SK-N-SH (cell line): ENCODE results near the gene CCL28.

ENCODE experiments used
- EP300 ChIP-seq, 2 experiments: IDR thresholded peaks; 2 replicates each; pipeline versions ENCODE4 v1.4.0 to v1.6.1; 2012; ENCODE audit warnings: borderline replicate concordance in 1 of 2, low read depth in 1 of 2, low read length in 1 of 2
- RAD21 ChIP-seq: IDR thresholded peaks from 2 replicates; pipeline ENCODE4 v1.6.1; 2012; ENCODE audit warnings: mild to moderate bottlenecking, low read length
- TF ChIP-seq, protein P1 (sequence below): fragments of 200-600 bp; sonication (generic); IDR thresholded peaks from 2 replicates; pipeline ENCODE4 v1.6.1; 2017; ENCODE audit warnings: antibody characterized with exemption, mild to moderate bottlenecking, moderate library complexity
- TF ChIP-seq, protein P2 (sequence below): IDR thresholded peaks from 2 replicates; pipeline ENCODE4 v1.6.1; 2012; ENCODE audit warnings: mild to moderate bottlenecking, low read depth, low read length, moderate library complexity

DNA sequence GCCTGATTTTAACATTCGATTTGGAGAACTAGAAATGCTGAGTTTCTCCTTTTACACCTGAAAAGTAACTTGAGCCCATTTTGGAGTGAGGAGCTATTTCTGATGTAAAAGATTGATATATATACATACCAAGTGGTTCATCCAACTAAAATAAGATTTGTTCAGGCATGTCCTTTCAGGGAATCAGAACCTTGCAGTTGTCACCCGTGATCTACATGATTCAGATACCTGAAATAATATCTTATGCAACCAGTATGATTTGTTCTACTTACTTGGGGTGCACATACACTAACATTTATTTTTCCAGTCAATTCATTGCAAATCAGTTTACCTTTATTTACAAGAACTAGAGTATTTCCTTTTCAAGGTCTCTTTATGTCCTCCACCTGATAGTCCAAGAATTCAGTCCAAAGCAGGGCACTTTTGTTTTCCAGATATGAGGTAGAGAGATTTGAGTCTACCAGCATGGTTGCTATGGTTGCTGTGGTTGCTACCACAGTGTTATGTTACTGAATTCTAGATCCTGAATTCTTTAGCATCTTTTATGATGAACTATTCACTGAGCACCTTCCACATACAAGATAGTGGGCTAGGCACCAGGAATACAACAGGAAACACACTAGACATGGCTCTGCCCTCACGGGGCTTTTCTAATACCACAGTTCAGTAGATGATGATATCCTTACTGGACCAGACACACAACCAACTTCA is 49.3 kb downstream of the CCL28 start:
- TF ChIP-seq, protein P1, sequence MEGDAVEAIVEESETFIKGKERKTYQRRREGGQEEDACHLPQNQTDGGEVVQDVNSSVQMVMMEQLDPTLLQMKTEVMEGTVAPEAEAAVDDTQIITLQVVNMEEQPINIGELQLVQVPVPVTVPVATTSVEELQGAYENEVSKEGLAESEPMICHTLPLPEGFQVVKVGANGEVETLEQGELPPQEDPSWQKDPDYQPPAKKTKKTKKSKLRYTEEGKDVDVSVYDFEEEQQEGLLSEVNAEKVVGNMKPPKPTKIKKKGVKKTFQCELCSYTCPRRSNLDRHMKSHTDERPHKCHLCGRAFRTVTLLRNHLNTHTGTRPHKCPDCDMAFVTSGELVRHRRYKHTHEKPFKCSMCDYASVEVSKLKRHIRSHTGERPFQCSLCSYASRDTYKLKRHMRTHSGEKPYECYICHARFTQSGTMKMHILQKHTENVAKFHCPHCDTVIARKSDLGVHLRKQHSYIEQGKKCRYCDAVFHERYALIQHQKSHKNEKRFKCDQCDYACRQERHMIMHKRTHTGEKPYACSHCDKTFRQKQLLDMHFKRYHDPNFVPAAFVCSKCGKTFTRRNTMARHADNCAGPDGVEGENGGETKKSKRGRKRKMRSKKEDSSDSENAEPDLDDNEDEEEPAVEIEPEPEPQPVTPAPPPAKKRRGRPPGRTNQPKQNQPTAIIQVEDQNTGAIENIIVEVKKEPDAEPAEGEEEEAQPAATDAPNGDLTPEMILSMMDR: no peak
- no peak for TF ChIP-seq EP300 (IDR thresholded peaks at IDR 0.05; ENCODE audit: borderline replicate concordance in 1 of 2, low read depth in 1 of 2, low read length in 1 of 2)
- TF ChIP-seq, protein P2, sequence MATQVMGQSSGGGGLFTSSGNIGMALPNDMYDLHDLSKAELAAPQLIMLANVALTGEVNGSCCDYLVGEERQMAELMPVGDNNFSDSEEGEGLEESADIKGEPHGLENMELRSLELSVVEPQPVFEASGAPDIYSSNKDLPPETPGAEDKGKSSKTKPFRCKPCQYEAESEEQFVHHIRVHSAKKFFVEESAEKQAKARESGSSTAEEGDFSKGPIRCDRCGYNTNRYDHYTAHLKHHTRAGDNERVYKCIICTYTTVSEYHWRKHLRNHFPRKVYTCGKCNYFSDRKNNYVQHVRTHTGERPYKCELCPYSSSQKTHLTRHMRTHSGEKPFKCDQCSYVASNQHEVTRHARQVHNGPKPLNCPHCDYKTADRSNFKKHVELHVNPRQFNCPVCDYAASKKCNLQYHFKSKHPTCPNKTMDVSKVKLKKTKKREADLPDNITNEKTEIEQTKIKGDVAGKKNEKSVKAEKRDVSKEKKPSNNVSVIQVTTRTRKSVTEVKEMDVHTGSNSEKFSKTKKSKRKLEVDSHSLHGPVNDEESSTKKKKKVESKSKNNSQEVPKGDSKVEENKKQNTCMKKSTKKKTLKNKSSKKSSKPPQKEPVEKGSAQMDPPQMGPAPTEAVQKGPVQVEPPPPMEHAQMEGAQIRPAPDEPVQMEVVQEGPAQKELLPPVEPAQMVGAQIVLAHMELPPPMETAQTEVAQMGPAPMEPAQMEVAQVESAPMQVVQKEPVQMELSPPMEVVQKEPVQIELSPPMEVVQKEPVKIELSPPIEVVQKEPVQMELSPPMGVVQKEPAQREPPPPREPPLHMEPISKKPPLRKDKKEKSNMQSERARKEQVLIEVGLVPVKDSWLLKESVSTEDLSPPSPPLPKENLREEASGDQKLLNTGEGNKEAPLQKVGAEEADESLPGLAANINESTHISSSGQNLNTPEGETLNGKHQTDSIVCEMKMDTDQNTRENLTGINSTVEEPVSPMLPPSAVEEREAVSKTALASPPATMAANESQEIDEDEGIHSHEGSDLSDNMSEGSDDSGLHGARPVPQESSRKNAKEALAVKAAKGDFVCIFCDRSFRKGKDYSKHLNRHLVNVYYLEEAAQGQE: no peak
- TF ChIP-seq RAD21: no peak
